ENCODE data around the gene TAS2R16. TPM values are rescaled to one million over a fixed set of nuclear protein-coding genes. Genes with fewer than 3 reads are reported as not detected.

Gene TAS2R16
- total RNA-seq, 1 donor from 2014 or later, result not detected

DNA sequence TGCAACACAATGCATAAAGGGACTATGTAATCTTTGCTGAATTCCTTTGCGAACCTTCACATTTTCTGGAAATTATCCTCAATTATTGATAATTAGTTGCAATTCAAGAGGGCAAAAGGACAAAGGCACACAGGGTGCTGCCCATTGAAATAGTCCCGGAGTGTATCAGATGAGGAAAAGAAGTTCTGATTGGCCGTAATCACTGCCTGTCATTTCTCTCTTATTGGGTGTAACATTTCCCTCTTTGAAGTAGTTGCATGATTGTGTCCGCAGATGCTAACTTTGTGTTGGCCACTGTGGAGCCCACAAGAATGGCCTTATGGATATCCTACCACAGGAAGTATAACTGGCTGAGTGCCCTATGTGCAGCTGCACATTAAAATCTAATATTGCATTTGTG lies 35.1 kb upstream of the TAS2R16 start:
- Mint-ChIP-seq H3K4me1 (ENCODE audit: low read depth) (peaks cover 3% of the 10 kb centered on the region), H3K9me3 (ENCODE audit: low read depth) (peaks cover 3% of the 10 kb centered on the region), H3K27me3 (no peaks in the 10 kb centered on the region), H3K27ac (no peak overlapping the region), H3K36me3 (ENCODE audit: insufficient read depth) (no peaks in the 10 kb centered on the region), H3K4me3 (ENCODE audit: low read depth) (no peak overlapping the region)
- TF ChIP-seq, protein P1, sequence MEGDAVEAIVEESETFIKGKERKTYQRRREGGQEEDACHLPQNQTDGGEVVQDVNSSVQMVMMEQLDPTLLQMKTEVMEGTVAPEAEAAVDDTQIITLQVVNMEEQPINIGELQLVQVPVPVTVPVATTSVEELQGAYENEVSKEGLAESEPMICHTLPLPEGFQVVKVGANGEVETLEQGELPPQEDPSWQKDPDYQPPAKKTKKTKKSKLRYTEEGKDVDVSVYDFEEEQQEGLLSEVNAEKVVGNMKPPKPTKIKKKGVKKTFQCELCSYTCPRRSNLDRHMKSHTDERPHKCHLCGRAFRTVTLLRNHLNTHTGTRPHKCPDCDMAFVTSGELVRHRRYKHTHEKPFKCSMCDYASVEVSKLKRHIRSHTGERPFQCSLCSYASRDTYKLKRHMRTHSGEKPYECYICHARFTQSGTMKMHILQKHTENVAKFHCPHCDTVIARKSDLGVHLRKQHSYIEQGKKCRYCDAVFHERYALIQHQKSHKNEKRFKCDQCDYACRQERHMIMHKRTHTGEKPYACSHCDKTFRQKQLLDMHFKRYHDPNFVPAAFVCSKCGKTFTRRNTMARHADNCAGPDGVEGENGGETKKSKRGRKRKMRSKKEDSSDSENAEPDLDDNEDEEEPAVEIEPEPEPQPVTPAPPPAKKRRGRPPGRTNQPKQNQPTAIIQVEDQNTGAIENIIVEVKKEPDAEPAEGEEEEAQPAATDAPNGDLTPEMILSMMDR (IDR thresholded peaks at IDR 0.05; ENCODE audit: unreplicated experiment), result no peak
- DNase-seq (ENCODE audit: low spot score, unreplicated experiment), result no peak

DNA sequence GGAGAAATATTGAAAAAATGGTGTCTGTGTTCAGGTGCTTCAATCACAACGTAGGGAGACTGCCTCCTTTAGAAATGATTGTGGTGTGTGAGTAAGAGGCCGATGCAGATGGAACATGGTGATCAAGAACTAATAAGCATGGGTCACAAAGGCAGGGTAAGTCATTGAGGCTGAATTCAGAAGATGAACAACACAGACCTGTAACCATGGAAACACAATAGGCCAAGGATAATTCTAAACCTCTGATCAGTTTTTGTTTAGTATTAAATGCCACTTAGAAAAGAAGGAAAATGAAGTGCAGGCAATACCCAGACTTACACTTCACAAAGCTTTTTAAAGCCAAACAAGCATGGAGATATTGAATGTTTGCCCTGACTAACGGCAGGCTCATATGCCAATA lies 32.8 kb upstream of the TAS2R16 start:
- H3K9me3 Mint-ChIP-seq (ENCODE audit: low read depth), result no peaks in the 10 kb centered on the region
- TF ChIP-seq, protein P1 (IDR thresholded peaks at IDR 0.05; ENCODE audit: unreplicated experiment), result no peak
- peaks cover 3% of the 10 kb centered on the region for H3K4me1 Mint-ChIP-seq (ENCODE audit: low read depth)
- H3K27me3 Mint-ChIP-seq, result no peaks in the 10 kb centered on the region
- no peak overlapping the region for H3K27ac Mint-ChIP-seq
- no peaks in the 10 kb centered on the region for H3K36me3 Mint-ChIP-seq (ENCODE audit: insufficient read depth)
- no peak overlapping the region for H3K4me3 Mint-ChIP-seq (ENCODE audit: low read depth)
- no peak for DNase-seq (ENCODE audit: low spot score, unreplicated experiment)

DNA sequence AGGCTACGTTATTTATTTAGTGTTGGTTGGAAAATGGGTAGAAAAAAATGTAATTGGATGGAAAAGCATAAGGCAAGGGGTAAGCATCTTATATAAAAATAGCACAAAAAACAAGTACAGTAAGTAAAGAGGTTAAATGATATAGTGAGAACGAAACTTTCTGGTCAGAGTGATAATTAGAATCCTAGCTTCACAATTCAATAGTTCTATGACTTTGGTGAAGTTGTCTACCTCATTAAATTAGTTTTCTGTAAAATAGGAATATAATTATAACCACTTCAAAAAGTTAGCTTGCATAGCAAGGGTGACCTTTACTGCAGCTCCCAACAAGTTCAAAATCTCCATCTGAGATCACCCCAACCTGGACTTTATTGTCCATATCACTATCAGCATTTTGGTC lies 30.8 kb upstream of the TAS2R16 start:
- H3K9me3 Mint-ChIP-seq (ENCODE audit: low read depth), result peaks cover 7% of the 10 kb centered on the region
- H3K4me1 Mint-ChIP-seq (ENCODE audit: low read depth), result peaks cover 3% of the 10 kb centered on the region
- H3K27me3 Mint-ChIP-seq, result no peaks in the 10 kb centered on the region
- H3K4me3 Mint-ChIP-seq (ENCODE audit: low read depth), result no peak overlapping the region
- H3K36me3 Mint-ChIP-seq (ENCODE audit: insufficient read depth), result no peaks in the 10 kb centered on the region
- TF ChIP-seq, protein P1 (IDR thresholded peaks at IDR 0.05; ENCODE audit: unreplicated experiment), result no peak
- DNase-seq (ENCODE audit: low spot score, unreplicated experiment), result no peak
- no peak overlapping the region for H3K27ac Mint-ChIP-seq

DNA sequence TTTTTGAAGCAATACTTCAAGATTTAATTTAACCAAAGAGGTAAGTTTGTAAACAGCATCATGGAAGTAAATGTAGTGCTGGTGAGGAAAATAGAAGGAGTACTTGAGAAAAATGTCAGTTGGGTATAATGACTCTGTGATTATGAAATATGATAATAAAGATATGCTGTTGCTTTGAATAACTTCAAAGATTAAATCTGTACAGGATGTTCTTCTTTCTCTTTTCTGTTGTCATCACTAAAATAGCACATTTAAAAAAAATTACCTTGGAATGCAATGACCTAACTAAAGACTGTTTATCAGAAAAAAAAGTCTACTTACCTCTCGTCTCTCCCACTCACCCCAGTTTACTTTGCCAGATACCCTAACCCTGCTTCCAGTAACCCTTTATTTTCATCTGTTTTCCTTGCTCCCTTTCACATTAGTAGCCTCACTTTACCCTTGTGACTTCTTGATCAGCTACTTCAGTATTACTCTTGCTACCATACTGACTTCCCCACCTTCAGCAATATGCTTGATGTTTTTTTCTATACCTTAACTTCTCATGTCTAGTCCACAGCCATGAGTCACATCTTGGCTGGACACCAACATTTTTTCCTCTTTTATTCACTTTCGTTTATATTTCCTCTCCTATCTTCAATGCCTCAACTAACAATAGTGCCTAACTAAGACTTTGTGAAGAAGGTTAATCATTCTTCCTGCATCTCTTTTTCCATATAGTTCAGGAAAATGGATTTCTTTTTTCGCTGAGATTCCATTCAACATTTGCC lies 29.7 kb upstream of the TAS2R16 start:
- Mint-ChIP-seq H3K9me3 (ENCODE audit: low read depth) (peaks cover 7% of the 10 kb centered on the region), H3K4me1 (ENCODE audit: low read depth) (peaks cover 3% of the 10 kb centered on the region), H3K4me3 (ENCODE audit: low read depth) (no peak overlapping the region), H3K27ac (no peak overlapping the region), H3K27me3 (no peaks in the 10 kb centered on the region), H3K36me3 (ENCODE audit: insufficient read depth) (no peaks in the 10 kb centered on the region)
- TF ChIP-seq, protein P1 (IDR thresholded peaks at IDR 0.05; ENCODE audit: unreplicated experiment), result no peak
- DNase-seq (ENCODE audit: low spot score, unreplicated experiment), result no peak

DNA sequence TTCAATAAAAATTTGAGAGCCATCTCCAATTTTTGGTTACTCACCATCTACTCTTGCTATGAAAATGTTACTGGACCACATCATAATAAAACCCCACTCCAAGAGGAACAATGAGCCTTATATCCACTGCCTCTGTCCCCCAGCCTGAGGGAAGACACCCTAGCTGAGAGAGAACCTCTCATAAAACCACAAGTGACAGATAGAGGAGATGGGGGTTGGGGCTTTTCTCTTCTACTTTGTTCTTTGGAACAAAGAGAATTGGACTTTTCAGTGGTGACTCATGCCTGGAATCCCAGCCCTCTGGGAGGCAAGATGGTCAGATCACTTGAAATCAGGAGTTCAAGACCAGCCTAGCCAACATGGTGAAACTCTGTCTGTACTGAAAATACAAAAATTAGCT lies 27.6 kb upstream of the TAS2R16 start:
- TF ChIP-seq, protein P1 (IDR thresholded peaks at IDR 0.05; ENCODE audit: unreplicated experiment), result no peak

More for the DNA sequence above, 27.6 kb upstream of the TAS2R16 start:
- Mint-ChIP-seq H3K4me1 (ENCODE audit: low read depth) (no peaks in the 10 kb centered on the region), H3K27me3 (no peaks in the 10 kb centered on the region), H3K36me3 (ENCODE audit: insufficient read depth) (no peaks in the 10 kb centered on the region), H3K9me3 (ENCODE audit: low read depth) (peaks cover 7% of the 10 kb centered on the region), H3K4me3 (ENCODE audit: low read depth) (no peak overlapping the region), H3K27ac (no peak overlapping the region)
- no peak for DNase-seq (ENCODE audit: low spot score, unreplicated experiment)

Measured in progenitor cell of endocrine pancreas (in vitro differentiated cells).